Activated naive CD4-positive, alpha-beta T cell (primary cell): ENCODE data around the gene PTPRD.
"Not testable (repeated sequence)": the region's sequence is repeated elsewhere in the genome, so short reads cannot be mapped to it uniquely, and the experiment has no call there.

Source experiments
- DNase-seq, 4 experiments: peaks; one replicate each; lab custom pipeline; 2025; lab: John Stamatoyannopoulos, UW

Gene PTPRD

DNA sequence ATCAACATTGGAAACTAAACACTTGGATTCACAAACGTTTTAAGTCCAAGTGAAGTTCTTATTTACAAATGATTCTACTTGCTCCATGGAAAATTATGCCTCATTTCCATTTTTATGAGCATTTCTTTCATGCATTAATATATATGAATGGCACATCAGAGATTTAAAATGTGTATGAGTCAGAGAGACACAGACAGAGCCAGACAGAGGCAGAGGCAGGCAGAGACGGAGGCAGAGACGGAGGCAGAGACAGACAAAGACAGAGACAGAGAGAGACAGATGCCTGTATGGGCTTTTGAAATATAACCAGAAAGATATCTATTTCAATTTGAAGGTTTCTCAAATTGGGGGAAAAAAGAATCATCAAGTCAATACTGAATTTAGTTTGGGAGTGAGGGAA is 649.0 kb downstream of the PTPRD start:
- DNase-seq: no peak

DNA sequence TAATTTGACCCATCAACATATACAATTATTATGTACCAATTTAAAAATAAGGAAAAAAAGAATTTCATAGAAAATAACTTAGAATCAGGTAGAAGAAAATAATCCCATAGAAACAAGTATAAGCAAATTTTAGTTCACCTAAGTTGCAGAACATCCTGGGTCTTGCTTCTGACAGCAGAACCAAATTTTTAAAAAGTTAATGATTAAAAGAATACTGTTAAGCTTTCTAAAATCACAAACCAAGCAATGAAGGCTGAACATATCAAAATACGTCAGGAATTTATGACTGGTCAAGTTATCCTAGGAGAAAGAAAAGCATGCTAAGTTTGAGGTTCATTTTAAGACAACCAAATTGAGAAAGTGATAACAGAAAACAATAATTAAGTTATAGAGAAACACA is 650.9 kb downstream of the PTPRD start:
- no peak for DNase-seq

DNA sequence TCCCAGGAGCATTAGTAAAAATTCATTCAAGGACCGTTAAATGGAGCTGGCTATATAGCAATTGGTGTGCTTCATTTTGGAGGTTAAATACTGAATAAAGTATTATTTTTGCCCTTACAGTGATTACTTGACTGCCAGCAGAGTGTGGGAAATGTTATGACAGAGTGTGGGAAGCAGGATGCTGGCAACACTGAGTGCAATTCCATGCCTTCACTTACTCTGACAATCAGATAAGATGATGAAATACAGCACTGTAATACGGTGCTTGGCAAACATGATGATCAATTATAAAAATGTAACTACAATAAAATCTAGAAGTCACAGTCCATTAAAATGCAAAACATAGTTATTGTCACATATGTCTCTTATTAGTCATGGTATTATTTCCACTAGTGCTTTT is 651.3 kb downstream of the PTPRD start:
- no peak for DNase-seq

DNA sequence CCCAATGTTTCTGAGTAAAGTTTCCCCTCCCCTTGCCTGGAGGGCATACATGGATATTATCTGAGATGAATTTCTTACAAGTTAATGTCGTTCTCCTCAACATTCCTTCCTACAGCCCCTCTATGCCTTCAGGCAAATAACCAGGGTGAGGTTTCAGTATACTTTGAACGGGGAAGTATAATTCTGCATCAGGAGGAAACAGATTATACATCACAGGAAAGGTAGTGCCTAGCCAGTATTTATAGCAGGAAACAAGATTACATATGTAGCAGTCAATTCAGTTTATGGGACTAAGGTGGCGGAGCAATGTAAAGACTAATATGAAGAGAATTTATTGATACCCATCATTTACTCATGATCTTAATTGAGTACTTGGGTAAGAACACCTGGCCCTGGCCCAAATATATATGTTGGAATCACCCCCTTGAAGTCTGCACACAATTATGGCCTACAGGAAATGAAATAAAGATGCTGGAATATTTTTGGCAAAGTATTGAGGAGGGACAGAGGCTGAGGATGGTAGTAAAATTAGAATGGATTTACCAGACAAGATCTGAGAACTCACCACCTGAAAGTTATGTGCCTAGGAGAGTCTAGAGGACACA is 661.1 kb downstream of the PTPRD start:
- DNase-seq: no peak

DNA sequence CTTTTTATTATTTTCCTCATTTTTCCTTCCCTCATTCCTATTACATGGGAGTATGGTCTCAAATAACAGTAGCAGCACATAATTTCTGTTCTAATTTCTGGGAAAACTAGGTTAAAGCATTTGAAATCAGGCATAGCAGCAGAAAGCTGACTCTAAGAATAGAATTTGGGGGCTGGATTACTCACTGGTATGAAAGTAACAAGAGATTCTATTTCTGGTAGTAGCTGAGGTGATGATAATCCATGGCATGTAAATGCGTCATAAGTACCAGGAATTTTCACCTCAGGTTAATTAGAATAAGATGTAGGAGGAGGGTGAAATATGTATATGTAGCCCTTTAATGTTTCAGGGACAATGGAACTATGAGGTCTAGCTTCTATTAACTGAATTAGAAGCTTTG is 662.0 kb downstream of the PTPRD start:
- no peak for DNase-seq

DNA sequence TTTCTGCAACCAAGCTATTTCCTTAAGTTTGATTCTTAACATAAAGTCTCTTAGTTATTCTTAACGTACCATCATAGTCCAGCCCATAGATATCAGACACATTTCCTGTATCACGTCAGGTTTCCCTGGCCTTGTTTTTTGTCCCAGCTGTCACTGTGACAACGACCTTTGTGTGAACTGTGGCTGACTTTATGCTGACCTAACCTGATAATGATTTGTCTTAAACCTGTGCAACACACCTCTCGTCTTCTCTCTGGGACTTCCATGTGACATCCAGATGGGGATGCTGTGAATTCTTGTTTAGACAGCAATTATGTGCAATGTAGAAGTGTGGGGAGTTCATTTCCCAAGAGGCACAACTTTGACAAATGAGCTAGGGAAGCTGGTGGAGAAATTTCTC is 662.8 kb downstream of the PTPRD start:
- DNase-seq: no peak

DNA sequence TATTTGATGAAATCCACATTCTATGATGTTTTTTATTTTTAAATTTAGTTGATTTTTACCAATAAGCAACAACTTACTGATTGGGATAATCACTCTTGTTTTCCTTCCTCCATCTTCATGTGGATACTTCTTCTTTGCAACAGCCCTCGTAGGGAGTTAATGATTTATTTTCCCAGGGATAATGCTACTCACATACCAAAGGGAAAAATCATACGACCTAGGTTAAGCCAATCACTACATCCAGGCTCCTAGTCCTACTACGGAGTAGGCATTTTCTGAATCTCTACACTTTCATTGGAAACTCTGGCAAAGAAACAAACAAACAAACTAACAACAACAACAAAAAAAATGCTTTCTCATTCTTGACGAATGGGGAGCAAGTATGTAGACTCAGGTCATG is 663.4 kb downstream of the PTPRD start:
- no peak for DNase-seq

DNA sequence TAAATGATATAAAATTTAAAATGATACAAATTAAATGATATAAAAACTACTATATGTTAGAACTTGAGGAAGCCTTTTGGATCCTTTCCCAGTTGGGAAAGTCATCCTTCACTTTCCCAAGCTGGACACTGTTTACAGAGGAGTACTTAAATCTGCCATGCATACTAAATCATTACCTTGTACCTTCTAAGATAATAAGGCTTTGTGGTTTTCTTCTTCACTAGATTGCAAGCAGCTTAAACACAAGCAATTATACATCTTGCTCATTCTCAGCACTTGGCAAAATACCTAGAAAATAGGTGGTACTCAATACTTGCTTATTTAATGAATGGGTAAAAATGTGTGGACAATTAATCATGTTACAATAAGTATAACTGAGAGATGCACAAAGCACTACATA is 666.8 kb downstream of the PTPRD start:
- DNase-seq: no peak

DNA sequence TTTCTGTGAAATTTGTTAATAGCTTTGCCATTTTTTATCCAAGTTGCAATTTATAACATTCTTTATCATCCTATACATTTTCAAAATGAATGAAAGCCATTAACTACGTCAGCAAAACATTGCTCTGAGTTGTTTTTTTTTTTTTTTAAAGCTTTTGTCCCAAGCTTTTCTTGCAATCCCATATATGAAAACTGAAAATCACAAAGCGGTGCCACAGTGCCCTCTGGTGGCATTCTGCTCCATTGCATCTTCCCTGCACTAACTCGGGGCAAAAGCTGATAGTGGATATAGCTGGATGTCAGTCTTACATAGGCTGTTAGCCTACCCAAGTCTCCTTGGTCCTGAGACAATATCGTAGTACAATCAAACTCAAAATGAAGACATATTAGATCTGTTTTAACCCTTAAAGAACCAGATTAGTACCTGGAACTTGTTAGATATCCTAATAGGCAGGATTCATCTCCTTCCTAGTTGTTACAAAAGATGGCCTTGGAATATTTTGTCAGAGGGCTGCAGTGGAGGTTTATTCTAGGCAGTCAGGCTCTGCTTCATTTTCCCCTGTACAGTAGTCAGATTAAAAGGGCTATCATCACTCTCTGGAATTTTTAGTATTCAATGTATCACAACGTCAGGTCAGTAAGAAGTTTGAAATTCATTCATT is 669.9 kb downstream of the PTPRD start:
- peak in 3 of 4 experiments; percentile 0 to 11 (median 1) for DNase-seq

DNA sequence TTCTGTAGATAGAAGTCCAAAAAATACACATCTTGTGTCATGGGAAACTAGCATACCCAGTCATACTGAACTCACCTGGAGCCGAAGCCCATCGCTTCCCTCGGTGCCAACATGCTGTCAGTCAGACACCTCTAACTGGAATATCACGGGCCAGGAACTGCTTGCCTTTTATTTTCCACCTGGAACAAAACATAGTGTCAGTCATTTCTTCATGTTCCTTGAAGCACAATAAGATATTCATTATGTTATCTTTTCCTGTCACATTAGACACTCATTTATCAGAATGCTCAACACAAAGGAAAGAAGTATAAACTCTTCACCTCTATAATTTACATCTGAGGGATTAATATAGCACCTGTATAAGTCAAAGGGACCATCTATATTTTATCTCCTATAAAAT is 674.4 kb downstream of the PTPRD start:
- DNase-seq: no peak

DNA sequence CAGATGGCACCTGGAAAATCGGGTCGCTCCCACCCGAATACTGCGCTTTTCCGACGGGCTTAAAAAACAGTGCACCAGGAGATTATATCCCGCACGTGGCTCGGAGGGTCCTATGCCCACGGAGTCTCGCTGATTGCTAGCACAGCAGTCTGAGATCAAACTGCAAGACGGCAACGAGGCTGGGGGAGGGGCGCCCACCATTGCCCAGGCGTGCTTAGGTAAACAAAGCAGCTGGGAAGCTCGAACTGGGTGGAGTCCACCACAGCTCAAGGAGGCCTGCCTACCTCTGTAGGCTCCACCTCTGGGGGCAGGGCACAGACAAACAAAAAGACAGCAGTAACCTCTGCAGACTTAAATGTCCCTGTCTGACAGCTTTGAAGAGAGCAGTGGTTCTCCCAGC is 681.3 kb downstream of the PTPRD start:
- DNase-seq: not testable (repeated sequence)

DNA sequence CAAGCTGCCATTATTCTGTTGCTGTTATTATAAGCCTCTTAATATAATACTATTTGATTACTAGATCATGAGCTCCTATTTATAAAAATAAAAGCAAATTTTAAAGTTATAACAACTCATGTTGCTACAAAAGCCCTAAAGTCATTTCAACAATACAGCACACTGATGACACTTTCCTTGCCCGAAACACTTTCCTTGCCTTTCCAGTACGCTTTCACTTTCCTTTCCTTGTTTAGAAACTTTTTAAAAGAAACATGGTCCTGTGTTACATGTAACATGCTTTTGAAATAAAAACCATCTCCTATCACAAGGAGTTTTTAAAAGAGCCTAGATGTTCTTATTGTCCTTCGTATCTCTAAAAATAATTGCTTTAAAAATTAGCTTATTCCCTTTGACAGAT is 688.4 kb downstream of the PTPRD start:
- DNase-seq: no peak

DNA sequence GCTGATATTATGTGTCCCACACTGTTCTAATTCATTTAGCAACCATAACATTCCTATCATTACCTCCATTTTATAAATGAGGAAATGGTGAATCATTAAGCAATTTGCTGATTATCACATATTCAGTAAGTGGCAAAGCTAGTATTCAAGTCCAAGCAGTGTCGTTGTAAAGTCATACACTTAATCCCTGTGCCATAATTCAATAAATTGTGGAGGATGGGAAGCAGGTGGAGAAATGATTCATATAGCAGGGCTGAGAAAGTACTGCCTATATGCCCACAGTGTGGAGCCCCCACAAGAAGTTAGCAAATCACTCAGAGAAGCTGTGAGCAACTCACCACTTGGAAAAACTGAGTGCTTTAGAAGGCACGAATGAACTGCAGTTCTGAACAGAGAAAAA is 691.0 kb downstream of the PTPRD start:
- no peak for DNase-seq

DNA sequence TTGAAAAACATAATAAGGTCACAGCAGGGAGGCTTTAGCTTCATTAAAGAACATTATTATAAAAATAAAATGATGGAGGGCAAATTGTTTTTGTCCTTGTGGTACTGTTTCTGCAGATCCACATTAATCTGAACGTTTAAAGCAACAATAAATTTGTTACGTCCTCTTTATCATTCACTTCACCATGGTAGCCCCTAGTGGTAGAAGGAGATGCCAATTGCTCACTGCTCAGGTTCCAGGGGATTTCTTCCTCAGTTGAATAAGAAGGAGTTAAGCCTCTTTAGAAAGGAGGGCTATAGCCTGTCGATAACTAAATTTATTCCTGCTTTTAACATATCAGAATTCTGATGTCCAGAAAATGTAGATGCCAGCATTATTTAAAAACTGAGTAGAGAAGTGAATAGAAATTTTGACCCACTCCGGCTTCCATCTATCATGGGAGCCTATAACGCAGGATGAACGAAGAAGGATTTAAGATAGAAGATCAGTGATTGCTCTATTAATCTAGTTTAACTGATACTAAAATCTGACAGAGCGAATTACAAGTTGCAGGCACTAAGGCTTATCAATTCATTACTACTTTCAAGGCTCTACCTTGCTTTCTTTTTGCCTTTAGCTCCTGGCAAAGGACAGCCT is 692.3 kb downstream of the PTPRD start:
- no peak for DNase-seq

DNA sequence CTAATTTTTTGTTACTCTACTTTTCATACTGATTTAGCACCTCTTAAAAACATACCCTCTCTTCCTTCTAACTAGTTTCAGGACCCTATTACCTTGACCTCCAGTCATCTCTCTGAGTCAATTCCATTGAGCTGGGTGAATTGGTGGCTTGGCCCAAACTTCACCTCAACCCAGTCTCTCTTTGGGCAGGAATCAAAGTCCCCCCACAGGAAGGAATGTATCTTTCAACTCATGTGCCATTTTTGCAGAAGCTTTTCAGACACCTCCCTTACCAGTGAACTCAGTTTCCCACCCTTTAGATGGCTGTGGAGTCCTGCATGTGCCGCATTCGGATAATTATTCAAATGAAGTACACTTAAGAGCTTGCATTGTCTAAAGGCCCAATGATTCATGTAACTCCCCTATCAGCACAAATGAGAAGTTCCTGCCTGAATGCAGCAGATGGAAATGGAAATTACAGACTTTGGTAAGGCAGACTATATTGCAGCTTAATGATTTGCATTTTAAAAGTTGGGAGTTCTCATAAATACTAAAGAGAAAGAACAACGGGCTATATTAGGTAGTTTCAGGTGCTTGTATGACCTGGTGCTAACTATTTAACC is 693.5 kb downstream of the PTPRD start:
- no peak for DNase-seq

DNA sequence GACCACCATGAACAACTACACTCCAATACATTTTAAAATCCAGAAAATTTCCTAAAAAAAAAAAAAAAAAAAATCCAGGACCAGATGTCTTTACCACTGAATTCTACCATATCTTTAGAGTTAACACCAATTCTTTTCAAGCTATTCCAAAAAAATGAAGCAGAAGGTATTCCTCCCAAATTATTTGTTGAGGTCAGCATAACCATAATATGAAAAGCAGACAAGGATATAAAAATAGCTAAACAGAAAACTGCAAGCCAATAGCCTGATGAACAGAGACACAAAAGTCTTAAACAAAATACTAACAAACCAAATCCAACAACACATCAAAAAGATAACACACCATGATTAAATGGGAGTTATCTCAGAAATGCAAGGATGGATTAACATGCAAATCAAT is 695.4 kb downstream of the PTPRD start:
- DNase-seq: no peak

DNA sequence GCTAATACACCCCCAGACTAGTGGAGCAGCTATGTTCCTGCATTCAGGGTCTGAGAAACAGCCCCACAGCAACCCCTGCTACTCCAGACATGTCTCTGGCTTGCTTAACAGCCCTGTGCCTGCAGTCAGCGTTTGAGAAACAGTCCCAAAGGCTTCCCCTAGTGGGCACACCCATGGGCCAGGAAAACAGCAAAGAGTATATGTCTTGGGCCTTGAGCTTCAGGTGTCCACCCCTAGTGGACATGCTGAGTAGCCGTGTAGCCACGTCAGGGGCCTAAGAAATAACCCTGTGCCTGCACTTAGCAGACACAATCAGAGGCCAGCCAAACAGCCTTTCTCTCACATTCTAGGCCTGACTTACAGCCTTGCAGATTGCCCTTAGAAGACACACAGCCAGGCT is 698.6 kb downstream of the PTPRD start:
- DNase-seq: no peak

DNA sequence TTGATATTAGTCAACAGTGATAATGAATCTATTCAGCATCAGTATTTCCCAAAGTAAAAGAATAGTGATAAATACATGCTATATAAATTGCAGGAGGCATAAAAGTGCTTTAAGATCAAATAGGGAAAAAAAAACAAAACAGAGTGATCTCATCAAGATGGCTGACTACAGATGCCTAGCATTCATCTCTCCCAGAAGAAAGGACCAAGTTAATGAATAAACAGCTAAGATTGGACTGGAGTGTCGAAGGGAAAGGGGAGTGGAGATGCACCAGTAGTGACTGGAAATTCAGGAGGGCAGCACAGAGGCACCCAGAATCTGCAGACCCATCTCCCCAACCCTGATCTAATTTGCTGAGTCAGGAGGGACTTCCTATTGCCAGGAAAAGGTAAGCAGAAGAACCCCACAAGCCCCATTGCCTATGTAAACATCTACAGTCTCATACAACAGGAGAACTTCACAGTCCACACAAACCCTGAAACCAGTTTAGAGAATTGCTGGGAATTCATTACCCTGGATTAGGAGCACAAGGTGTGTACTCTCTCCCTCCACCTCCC is 699.4 kb downstream of the PTPRD start:
- no peak for DNase-seq

DNA sequence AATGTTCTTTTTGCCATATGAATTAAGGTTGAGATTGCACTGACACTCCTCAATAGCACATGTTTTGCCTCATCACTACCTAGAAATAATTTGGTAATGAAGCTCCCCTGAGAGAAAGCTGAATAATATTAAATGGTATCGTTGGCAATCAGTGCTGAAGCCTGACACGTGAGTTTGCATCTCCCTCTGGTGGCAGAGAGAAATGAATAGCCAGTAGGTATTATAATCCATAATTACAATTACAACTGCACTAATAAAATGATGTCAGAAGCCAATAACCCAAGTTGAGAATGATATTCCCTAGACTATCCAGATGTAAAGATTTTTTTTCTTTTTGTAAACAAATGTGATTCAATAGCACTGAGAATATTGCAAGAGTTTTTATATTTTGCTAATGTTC is 700.3 kb downstream of the PTPRD start:
- DNase-seq: no peak

DNA sequence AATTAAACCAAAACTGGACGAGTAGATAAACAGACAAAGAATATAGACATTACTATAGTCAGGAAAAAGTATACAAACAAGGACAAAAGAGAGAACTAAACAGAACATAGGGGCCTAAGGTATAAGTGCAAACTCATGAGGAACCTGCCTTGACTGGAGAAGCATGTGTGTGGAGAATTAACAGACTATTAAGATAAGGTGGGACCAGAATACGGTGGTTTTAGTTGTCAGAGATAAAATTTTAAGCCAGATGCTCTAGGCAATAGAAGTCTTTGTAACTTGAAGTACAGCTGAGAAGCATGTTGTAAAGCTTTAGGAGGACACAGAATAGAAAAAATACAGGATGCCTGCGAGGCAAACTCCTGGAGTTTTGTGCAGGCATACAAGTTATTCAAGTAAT is 707.1 kb downstream of the PTPRD start:
- DNase-seq: no peak

DNA sequence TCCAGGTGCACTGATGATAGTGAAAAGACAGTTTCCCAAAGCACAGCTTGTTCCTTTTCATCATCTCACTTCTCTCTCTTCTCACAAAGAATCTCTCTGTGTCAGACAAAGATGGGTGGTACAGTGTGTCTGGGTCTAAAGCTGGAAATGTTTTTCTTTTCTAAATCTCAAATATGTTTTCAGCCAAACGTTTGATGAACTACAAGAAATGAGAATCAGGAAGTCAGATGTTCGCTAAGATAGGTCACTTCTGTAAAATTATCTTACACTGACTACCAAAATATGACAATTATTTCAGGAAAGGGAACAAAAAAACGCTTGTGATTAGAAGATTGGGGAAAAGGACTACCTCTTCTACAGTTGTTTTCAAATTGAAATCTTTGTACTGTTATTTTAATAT is 708.8 kb downstream of the PTPRD start:
- no peak for DNase-seq

DNA sequence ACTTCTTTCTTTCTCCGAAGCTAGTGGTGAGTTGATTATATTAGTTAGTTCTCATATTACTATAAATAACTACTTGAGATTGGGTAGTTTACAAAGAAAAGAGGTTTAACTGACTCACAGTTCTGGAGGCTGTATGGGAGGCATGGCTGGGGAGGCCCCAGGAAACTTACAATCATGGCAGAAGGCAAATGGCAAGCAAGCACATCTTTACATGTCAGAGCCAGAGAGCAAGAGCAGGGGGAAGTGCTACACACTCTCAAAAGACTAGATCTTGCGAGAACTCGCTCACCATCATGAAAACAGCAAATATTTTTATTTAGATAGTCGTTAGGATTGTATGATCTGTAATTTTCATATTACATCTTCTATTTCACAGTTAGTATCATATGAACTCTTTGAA is 711.2 kb downstream of the PTPRD start:
- no peak for DNase-seq

DNA sequence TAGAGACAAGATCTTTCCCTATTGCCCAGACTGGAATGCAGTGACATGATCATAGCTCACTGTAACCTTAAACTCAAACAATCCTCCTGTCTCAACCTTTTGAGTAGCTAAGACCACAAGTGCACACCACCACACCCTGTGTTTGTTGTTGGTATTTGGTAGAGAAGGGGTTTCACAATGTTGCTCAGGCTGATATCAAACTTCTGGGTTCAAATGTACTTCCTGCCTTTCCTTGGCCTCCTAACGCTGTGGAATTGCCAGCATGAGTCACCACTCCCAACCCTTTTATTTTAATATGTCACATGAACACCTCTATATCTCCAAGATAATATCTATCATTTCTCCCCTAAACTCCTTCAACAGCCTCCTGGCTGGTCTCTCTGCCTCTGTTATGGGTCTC is 719.0 kb downstream of the PTPRD start:
- DNase-seq: no peak
